Hematopoietic multipotent progenitor cell treated with erythropoietin and hydrocortisone succinate and interleukin-3 and kit ligand, for 4 days (in vitro differentiated cells): ENCODE measurements around the gene TMEM52.
"Not testable (repeated sequence)": the region's sequence is repeated elsewhere in the genome, so short reads cannot be mapped to it uniquely, and the experiment has no call there.

Experiments used
- DNase-seq: peaks from one replicate; pipeline ENCODE4 v3.0.0-alpha.2; 2015

TMEM52 gene

DNA sequence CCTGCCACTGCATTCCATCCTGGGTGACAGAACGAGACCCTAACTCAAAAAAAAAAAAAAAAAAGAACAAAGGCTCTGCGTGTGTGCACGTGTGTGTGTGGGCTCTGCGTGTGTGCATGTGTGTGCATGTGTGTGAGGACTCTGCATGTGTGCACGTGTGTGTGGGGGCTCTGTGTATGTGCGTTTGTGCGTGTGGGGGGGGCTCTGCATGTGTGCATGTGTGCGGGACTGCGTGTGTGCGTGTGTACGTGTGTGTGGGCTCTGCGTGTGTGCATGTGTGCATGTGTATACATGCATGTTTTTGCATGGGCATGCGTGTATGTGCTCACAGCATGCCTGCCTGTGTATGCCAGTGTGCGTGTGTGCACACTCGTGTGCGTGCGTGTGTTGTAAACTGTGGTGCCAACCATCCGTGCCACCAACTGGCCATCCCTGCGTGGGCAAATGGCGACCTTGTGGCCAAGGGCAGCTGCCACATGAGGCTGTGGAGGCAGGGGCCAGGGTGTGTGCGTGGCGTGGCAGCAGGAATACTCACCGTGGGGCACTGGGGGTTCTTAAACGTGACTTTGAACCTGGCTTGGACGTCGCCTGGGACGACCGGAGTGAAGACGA is 26.8 kb upstream of the TMEM52 start:
- DNase-seq, result no peak

GRCh38 chr1:1943834-1944570 is 24.9 kb upstream of the TMEM52 start:
- DNase-seq, result peak; percentile 59

- no peak for DNase-seq
Observed at GRCh38 chr1:1942753-1943656, 23.9 kb upstream of the TMEM52 start.

- no peak for DNase-seq
Observed at GRCh38 chr1:1941868-1942752, 23.0 kb upstream of the TMEM52 start.

GRCh38 chr1:1941211-1941841 is 22.2 kb upstream of the TMEM52 start:
- DNase-seq, result no peak

DNA sequence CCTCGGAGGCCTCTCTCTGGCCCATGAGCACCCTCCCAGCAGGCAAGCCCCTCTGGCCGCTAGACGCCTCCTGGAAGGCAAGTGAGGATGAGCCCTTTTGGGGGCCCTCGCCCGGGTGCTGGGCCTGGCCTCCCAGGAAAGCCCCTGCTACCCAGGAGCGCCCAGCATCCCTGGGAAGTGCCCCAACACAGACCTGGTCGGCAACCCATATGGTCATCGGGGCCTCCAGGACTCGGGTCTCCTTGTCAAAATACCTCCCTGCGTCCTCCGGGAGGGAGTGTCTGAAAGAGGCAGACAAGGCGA is 21.0 kb upstream of the TMEM52 start:
- DNase-seq, result no peak

DNA sequence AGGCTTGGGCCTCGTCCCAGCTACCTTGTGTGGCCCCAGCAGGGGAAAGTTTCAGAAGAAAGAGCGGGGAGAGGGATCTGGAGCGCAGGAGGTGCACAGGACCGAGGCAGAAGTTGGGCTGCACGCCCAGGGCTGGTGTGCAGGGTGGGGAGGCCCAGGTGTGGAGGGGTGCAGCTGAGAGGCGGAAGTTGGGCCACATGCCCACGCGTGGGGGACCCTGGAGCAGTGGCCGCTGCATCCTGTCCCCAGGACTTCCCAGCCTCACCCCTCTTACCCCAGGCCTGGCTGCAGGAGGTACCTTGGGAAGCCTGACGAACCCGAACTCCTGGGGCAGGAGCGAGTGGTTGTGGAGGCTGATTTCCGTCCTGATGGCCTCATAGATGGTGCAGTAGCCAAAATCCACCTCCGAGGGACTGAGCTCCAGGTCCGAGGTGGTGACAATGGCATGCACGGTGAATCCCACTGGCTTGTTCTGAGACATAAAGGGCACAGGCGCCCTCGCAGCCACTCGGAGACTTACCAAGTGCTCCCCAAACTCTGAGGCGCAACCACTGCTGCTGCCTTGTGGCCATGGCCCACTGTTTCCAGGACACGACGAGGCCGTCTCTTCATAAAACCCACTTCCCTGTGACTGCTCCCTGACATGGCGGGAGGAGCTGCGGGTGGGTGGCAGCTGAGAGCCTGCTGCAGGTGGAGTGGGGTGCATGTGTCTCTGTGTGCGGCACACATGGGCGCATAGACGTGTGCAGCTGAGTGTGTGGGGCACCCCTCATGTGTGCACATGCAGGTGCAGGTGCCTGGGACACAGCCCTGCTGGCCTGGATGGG is 20.4 kb upstream of the TMEM52 start:
- no peak for DNase-seq

GRCh38 chr1:1938613-1939295 is 19.7 kb upstream of the TMEM52 start:
- DNase-seq, result no peak

- no peak for DNase-seq
Observed at GRCh38 chr1:1938276-1938573, 19.1 kb upstream of the TMEM52 start.

DNA sequence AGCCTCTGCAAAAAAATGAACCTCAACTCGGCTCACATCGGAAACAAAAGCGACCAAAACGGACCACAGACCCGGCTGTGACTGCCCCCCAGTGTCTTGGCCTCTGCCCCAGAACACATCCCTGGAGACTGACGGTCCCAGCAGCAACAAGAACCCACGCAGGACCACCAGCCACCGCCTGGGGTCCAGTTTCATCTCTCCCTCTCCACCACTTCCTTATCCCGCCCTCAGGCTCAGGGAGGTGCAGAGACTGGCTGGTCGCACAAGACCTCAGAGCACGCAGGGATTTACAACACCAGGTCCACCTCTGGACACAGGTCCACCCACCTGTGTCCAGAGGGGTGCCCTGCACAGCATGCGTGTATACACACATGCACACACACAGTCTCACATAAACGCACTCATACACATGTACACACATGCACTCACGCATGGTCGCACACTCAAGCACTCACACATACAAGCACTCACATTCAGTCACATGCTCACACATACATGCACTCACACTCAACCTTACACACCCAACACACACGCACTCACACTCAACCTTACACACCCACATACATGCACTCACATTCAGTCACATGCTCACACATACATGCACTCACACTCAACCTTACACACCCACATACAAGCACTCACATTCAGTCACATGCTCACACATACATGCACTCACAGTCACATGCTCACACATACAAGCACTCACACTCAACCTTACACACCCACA is 18.6 kb upstream of the TMEM52 start:
- no peak for DNase-seq

DNA sequence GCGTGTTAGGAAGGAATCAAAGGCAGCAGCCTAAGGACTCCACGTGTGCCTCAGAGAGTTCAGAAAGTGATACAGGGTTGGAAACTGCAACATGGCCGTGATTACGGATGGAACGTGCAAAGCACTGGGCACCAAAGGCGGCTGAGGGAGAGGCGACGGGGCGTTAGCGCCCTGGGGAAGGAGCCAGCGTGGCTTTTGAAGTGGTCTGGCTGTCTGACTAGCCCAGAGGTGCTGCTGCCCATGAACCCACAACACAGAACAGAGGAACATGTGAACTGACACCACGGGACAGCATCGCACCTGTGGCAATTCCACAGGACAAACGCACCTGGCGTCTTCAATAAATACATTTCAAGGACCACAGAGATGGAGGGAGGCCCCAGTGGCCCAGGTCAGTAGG is 18.0 kb upstream of the TMEM52 start:
- DNase-seq, result no peak

GRCh38 chr1:1934848-1935247 is 15.8 kb upstream of the TMEM52 start:
- DNase-seq, result not testable (repeated sequence)

GRCh38 chr1:1929639-1930545 is 10.8 kb upstream of the TMEM52 start:
- no peak for DNase-seq

GRCh38 chr1:1929102-1929638 is 10.1 kb upstream of the TMEM52 start:
- no peak for DNase-seq

DNA sequence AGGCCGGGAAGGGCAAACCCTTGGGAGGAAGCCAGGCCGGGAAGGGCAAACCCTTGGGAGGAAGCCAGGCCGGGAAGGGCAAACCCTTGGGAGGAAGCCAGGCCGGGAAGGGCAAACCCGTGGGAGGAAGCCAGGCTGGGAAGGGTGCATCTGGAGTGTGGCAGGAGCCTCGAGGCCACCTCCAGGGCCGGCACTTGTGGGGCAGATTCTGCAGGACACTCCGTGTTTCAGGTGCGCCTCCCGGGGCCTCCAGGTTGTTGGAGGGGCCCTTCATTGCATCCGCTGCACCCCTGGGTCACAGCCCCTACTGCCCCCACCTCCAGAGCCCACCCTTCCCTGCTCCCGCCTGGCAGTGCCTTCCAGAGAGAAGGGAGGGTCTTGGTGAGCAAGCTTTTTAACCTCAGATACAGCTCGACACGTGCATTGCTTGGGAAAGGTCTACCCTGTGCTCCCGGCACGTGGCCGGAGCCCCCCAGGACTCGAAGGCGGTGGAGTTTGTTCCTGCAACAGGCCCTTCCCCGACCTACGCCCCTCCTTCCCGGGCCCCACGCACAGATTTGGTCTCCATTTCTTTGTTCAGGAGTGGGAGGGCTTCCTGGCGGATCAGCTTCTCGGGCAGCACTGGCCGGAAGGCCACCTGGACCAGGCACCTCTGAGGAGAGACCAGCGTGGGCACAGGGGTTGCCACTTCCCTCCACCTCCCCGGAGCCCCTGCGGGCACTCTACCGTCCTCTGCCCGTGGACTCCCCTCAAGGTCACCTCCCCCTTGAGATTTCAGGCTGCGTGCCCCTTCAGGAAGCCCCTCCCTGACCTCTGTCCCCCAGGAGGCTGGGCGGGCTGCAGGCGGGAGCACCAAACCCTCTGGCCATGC is 9.4 kb upstream of the TMEM52 start:
- DNase-seq, result no peak

GRCh38 chr1:1927751-1928150 is 8.7 kb upstream of the TMEM52 start:
- no peak for DNase-seq

GRCh38 chr1:1926886-1927660 is 8.0 kb upstream of the TMEM52 start:
- DNase-seq, result no peak
